Sigmoid colon (tissue), 4 donors: ENCODE results near the gene ELF4.

ENCODE experiments used
- CTCF ChIP-seq, 4 experiments: fragments of 450-650 bp in 3 of 4; fragments of 200-600 bp in 1 of 4; IDR thresholded peaks; one replicate each; pipeline ENCODE4 v1.5.1; 2016 to 2019; ENCODE audit warnings: antibody characterized with exemption in 4 of 4, mild to moderate bottlenecking in 3 of 4, moderate library complexity in 2 of 4
- EP300 ChIP-seq, 4 donors: sonication (generic); formaldehyde crosslinking; IDR thresholded peaks; one replicate each; pipeline ENCODE4 v1.6.1; 2017; ENCODE audit warnings: antibody characterized with exemption in 4 of 4
- POLR2A ChIP-seq, 2 donors: fragments of 450-650 bp; IDR thresholded peaks; one replicate each; pipeline ENCODE4 v1.6.1; 2016; ENCODE audit warnings: antibody characterized with exemption in 2 of 2, mild to moderate bottlenecking in 2 of 2, moderate library complexity in 2 of 2

- no peak for TF ChIP-seq CTCF (IDR thresholded peaks at IDR 0.05)
- no peak for TF ChIP-seq POLR2A (IDR thresholded peaks at IDR 0.05)
- no peak for TF ChIP-seq EP300 (IDR thresholded peaks at IDR 0.05)
Measured at GRCh38 chrX:130055899-130056298, 54.4 kb downstream of the ELF4 start.
